Measurements from ENCODE around the gene TMEM138. TPM values are rescaled to one million over a fixed set of nuclear protein-coding genes. Genes with fewer than 3 reads are reported as not detected.

TMEM138 gene
- total RNA-seq, 1 donor from 2014 or later, result 30.7 TPM

DNA sequence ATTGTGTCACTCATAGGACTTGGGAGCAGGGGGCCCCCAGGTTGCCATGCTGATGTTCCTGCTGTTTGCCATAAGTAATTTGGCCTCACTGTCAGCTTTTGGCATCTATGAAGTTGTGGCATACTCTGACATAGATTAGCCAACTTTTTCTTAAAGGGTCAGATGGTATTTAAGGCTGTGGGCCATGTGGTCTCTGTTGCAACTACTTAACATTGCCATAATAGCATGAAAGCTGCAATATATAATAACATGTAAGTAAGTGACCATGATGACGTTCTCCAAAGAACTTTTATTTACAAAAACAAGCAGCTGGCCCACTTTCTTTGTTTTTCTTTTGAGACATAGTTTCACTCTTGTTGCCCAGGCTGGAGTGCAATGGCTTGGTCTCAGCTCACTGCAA is 28.0 kb downstream of the TMEM138 start:
- Histone ChIP-seq H3K79me2 (ENCODE audit: low read depth) (peaks cover 5% of the 10 kb centered on the region), H3K36me3 (no peaks in the 10 kb centered on the region), H3K27ac (no peak overlapping the region), H4K20me1 (ENCODE audit: low read depth) (no peaks in the 10 kb centered on the region), H3K9ac (no peak overlapping the region), H3F3A (ENCODE audit: low read depth) (peaks cover 14% of the 10 kb centered on the region), H3K4me1 (no peaks in the 10 kb centered on the region), H3K4me2 (no peak overlapping the region), H3K9me3 (ENCODE audit: low read depth) (no peaks in the 10 kb centered on the region), H3K4me3 (no peak overlapping the region), H3K27me3 (no peaks in the 10 kb centered on the region), H2AFZ (replicated peaks) (no peak overlapping the region)
- peaks cover 11% of the 10 kb centered on the region for H3K36me3 Mint-ChIP-seq
- TF ChIP-seq, protein P1, sequence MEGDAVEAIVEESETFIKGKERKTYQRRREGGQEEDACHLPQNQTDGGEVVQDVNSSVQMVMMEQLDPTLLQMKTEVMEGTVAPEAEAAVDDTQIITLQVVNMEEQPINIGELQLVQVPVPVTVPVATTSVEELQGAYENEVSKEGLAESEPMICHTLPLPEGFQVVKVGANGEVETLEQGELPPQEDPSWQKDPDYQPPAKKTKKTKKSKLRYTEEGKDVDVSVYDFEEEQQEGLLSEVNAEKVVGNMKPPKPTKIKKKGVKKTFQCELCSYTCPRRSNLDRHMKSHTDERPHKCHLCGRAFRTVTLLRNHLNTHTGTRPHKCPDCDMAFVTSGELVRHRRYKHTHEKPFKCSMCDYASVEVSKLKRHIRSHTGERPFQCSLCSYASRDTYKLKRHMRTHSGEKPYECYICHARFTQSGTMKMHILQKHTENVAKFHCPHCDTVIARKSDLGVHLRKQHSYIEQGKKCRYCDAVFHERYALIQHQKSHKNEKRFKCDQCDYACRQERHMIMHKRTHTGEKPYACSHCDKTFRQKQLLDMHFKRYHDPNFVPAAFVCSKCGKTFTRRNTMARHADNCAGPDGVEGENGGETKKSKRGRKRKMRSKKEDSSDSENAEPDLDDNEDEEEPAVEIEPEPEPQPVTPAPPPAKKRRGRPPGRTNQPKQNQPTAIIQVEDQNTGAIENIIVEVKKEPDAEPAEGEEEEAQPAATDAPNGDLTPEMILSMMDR (IDR thresholded peaks at IDR 0.05), result no peak
- TF ChIP-seq EZH2 (IDR thresholded peaks at IDR 0.05), result no peak
- TF ChIP-seq EZH2phosphoT487 (IDR thresholded peaks at IDR 0.05), result no peak
- peaks cover 2% of the 10 kb centered on the region for H3K27me3 Mint-ChIP-seq (ENCODE audit: insufficient read depth, low read depth)
- H3K9me3 Mint-ChIP-seq, result peaks cover 12% of the 10 kb centered on the region
- DNase-seq (ENCODE audit: low spot score), result no peak
- H3K4me3 Mint-ChIP-seq, result no peak overlapping the region
- H3K4me1 Mint-ChIP-seq, result peaks cover 22% of the 10 kb centered on the region
- H3K27ac Mint-ChIP-seq, result no peak overlapping the region

DNA sequence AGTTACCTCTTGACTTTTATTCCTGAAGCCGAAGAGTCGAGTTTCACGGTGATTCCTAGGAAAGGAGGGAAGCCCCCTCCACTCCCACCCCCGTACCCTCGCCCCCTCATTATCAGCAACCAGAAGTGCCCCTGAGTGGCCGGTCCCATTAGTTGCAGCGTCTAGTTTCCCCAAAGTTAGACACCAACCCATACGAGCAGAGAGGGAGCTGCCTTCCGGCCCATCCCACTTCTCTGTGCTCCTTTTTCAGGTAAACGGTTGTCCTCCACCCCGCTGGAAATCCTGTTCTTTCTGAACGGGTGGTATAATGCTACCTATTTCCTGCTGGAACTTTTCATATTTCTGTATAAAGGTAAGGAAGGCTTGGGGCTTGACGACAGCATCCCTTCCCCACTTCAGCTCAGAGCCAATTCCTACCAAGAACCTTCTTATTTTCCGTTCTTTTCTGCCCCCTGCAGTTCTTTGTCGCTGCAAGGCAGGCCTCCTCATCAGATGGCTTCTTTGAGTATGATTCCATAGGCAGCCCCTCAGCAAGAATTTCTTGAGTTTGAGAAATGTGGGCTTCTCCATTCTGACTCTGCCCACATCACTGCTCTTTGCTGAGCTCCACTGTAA is 30.9 kb downstream of the TMEM138 start:
- Histone ChIP-seq H3K4me2 (peak overlapping the region; percentile 92), H3K9ac (peak overlapping the region; percentile 65), H3K79me2 (ENCODE audit: low read depth) (peaks cover 5% of the 10 kb centered on the region), H3K36me3 (no peaks in the 10 kb centered on the region), H3K27ac (no peak overlapping the region), H3K27me3 (no peaks in the 10 kb centered on the region), H3F3A (ENCODE audit: low read depth) (peaks cover 14% of the 10 kb centered on the region), H4K20me1 (ENCODE audit: low read depth) (no peaks in the 10 kb centered on the region), H3K4me3 (peak overlapping the region; percentile 75), H3K9me3 (ENCODE audit: low read depth) (no peaks in the 10 kb centered on the region), H3K4me1 (no peaks in the 10 kb centered on the region), H2AFZ (replicated peaks) (peak overlapping the region; percentile 98)
- H3K27me3 Mint-ChIP-seq (ENCODE audit: insufficient read depth, low read depth), result peaks cover 2% of the 10 kb centered on the region
- peak; percentile 22 for DNase-seq (ENCODE audit: low spot score)
- H3K27ac Mint-ChIP-seq, result peak overlapping the region; percentile 87
- peak overlapping the region; percentile 95 for H3K4me3 Mint-ChIP-seq
- H3K9me3 Mint-ChIP-seq, result peaks cover 12% of the 10 kb centered on the region
- H3K4me1 Mint-ChIP-seq, result peaks cover 18% of the 10 kb centered on the region
- H3K36me3 Mint-ChIP-seq, result peaks cover 25% of the 10 kb centered on the region
- TF ChIP-seq EZH2phosphoT487 (IDR thresholded peaks at IDR 0.05) (no peak), EZH2 (IDR thresholded peaks at IDR 0.05) (no peak)
- TF ChIP-seq, protein P1 (IDR thresholded peaks at IDR 0.05), result no peak

DNA sequence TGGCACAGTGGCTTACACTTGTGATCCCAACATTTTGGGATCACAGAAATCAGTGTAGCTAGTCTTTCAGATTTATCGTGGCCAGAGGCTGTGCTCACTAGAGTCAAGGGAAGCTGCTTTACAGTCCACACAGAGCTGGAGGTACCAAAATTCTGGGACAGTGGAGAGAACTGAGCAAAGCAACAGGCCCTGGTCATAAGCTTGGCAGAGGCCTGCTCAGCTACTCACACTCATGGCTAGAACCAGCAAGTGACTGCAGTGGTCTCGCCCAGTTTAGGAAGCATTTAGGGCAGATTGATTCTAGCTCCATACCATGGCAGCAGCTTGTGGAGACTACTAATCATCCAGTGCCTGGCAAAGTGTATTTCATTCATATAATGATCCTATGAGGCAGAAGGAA is 39.0 kb downstream of the TMEM138 start:
- H3K36me3 ChIP-seq, result peaks cover 1% of the 10 kb centered on the region
- Mint-ChIP-seq H3K36me3 (peaks cover 32% of the 10 kb centered on the region), H3K4me1 (no peaks in the 10 kb centered on the region), H3K9me3 (no peaks in the 10 kb centered on the region), H3K27ac (no peak overlapping the region), H3K27me3 (ENCODE audit: insufficient read depth, low read depth) (no peaks in the 10 kb centered on the region), H3K4me3 (no peak overlapping the region)
- DNase-seq (ENCODE audit: low spot score), result no peak
- H3K9me3 ChIP-seq (ENCODE audit: low read depth), result no peaks in the 10 kb centered on the region
- H3K4me3 ChIP-seq, result no peak overlapping the region
- no peaks in the 10 kb centered on the region for H3K4me1 ChIP-seq
- H3K27ac ChIP-seq, result peak overlapping the region; percentile 1
- H3F3A ChIP-seq (ENCODE audit: low read depth), result peaks cover 50% of the 10 kb centered on the region
- H3K27me3 ChIP-seq, result no peaks in the 10 kb centered on the region
- H3K79me2 ChIP-seq (ENCODE audit: low read depth), result no peaks in the 10 kb centered on the region
- no peak overlapping the region for H3K9ac ChIP-seq
- peaks cover 7% of the 10 kb centered on the region for H4K20me1 ChIP-seq (ENCODE audit: low read depth)
- no peak overlapping the region for H2AFZ ChIP-seq (replicated peaks)
- H3K4me2 ChIP-seq, result no peak overlapping the region
- TF ChIP-seq, protein P1 (IDR thresholded peaks at IDR 0.05), result no peak
- no peak for TF ChIP-seq EZH2phosphoT487 (IDR thresholded peaks at IDR 0.05)
- TF ChIP-seq EZH2 (IDR thresholded peaks at IDR 0.05), result no peak
